IMR-90 (cell line): Measurements from ENCODE around the gene CROCC2. TPM values are rescaled to one million over a fixed set of nuclear protein-coding genes. Genes with fewer than 3 reads are reported as not detected.

Experiments
- ATAC-seq: fragments of 200-7000 bp; cut with Tn5 transposase; 2 replicates; pipeline ENCODE4 v1.9.1; 2020; ENCODE audit warnings: low read depth, mild to moderate bottlenecking, moderate library complexity
- BruUV-seq: library from RNA; stranded (reverse); fragments of 400-500 nt; replicated peaks from 2 replicates; lab custom pipeline; 2021; lab: Mats Ljungman, UMichigan
- CTCF ChIA-PET: fragments of 300-600 bp; formaldehyde crosslinking; extraction: SDS; loops from one replicate; lab custom pipeline; 2021; ENCODE audit warnings: antibody characterized with exemption; lab: Yijun Ruan, JAX
- POLR2A ChIA-PET: fragments of 300-600 bp; sonication (Branson Sonifier 250); formaldehyde crosslinking; loops from one replicate; lab custom pipeline; 2022; ENCODE audit warnings: antibody characterized with exemption; ENCODE audit not compliant: unreplicated experiment; lab: Charles Lee
- DNase-seq: peaks from one replicate; pipeline ENCODE4 v3.0.0; 2013
- H2AFZ ChIP-seq: replicated peaks from 2 replicates; pipeline ENCODE3; 2013; ENCODE audit warnings: low read length, mild to moderate bottlenecking; ENCODE audit not compliant: poor library complexity
- H2AK5ac ChIP-seq: 2 replicates; pipeline ENCODE4 v1.6.1; 2013; ENCODE audit warnings: low read depth, low read length, inconsistent platforms
- H2AK9ac ChIP-seq: replicated peaks from 2 replicates; pipeline ENCODE3; 2013; ENCODE audit warnings: mild to moderate bottlenecking, low read depth, low read length, moderate library complexity; ENCODE audit not compliant: poor library complexity
- H2BK120ac ChIP-seq: 2 replicates; pipeline ENCODE4 v1.6.1; 2013; ENCODE audit warnings: low read depth, low read length, inconsistent platforms
- H2BK15ac ChIP-seq: 3 replicates; pipeline ENCODE4 v1.6.1; 2013; ENCODE audit warnings: low read depth, low read length, inconsistent platforms
- H2BK20ac ChIP-seq: 2 replicates; pipeline ENCODE4 v1.6.1; 2013; ENCODE audit warnings: low read depth, mild to moderate bottlenecking, inconsistent platforms, low read length, moderate library complexity
- H2BK5ac ChIP-seq: 2 replicates; pipeline ENCODE4 v1.6.1; 2013; ENCODE audit warnings: mild to moderate bottlenecking, low read depth, low read length, inconsistent platforms; ENCODE audit not compliant: poor library complexity, severe bottlenecking
- H3K14ac ChIP-seq: replicated peaks from 2 replicates; pipeline ENCODE4 v1.6.1; 2013; ENCODE audit warnings: low read depth, low read length, inconsistent platforms
- H3K18ac ChIP-seq: 2 replicates; pipeline ENCODE4 v1.6.1; 2013; ENCODE audit warnings: low read depth, low read length, control low read depth
- H3K23ac ChIP-seq: 2 replicates; pipeline ENCODE4 v1.6.1; 2013; ENCODE audit warnings: low read depth, low read length, inconsistent platforms
- H3K27ac ChIP-seq: 2 replicates; pipeline ENCODE4 v1.5.1; 2013; ENCODE audit warnings: mild to moderate bottlenecking, control low read depth, low read length; ENCODE audit not compliant: insufficient read depth
- H3K27me3 ChIP-seq: 2 replicates; pipeline ENCODE4 v1.6.1; 2013; ENCODE audit warnings: low read length; ENCODE audit not compliant: control insufficient read depth, insufficient read depth
- H3K36me3 ChIP-seq: 2 replicates; pipeline ENCODE4 v1.6.1; 2013; ENCODE audit warnings: low read length, mixed read lengths; ENCODE audit not compliant: control insufficient read depth, insufficient read depth
- H3K4ac ChIP-seq: 2 replicates; pipeline ENCODE4 v1.6.1; 2013; ENCODE audit warnings: low read depth, low read length, inconsistent platforms
- H3K4me1 ChIP-seq: 2 replicates; pipeline ENCODE4 v1.6.1; 2013; ENCODE audit warnings: low read length, mixed read lengths; ENCODE audit not compliant: control insufficient read depth, insufficient read depth
- H3K4me2 ChIP-seq: 2 replicates; pipeline ENCODE4 v1.6.1; 2013; ENCODE audit warnings: low read depth, mild to moderate bottlenecking, control low read depth, low read length, moderate library complexity
- H3K4me3 ChIP-seq: 2 replicates; pipeline ENCODE4 v1.5.1; 2013; ENCODE audit warnings: low read depth, mild to moderate bottlenecking, control low read depth, low read length, moderate library complexity; ENCODE audit not compliant: insufficient read depth
- H3K56ac ChIP-seq: 2 replicates; pipeline ENCODE4 v1.6.1; 2013; ENCODE audit warnings: low read length, inconsistent platforms; ENCODE audit not compliant: insufficient read depth; ENCODE audit errors: extremely low read depth
- H3K79me1 ChIP-seq, 2 experiments: 2 replicates each; pipeline ENCODE4 v1.6.1; 2013; ENCODE audit warnings: low read length in 2 of 2, inconsistent platforms in 1 of 2, low read depth in 1 of 2
- H3K9ac ChIP-seq: 2 replicates; pipeline ENCODE4 v1.6.1; 2013; ENCODE audit warnings: low read depth, low read length, control low read depth
- H3K9me1 ChIP-seq: 2 replicates; pipeline ENCODE4 v1.6.1; 2013; ENCODE audit warnings: low read length, inconsistent platforms; ENCODE audit not compliant: insufficient read depth
- H3K9me3 ChIP-seq: 2 replicates; pipeline ENCODE4 v1.6.1; 2013; ENCODE audit warnings: low read length; ENCODE audit not compliant: control insufficient read depth, insufficient read depth
- H4K20me1 ChIP-seq: 2 replicates; pipeline ENCODE4 v1.6.1; 2013; ENCODE audit warnings: low read length, inconsistent platforms; ENCODE audit not compliant: insufficient read depth
- H4K5ac ChIP-seq: 2 replicates; pipeline ENCODE4 v1.6.1; 2013; ENCODE audit warnings: mild to moderate bottlenecking, low read depth, low read length, control low read depth
- H4K8ac ChIP-seq, 2 experiments: 2 replicates each; pipeline ENCODE4 v1.6.1; 2013; ENCODE audit warnings: low read depth in 2 of 2, low read length in 2 of 2, control low read depth in 1 of 2, inconsistent platforms in 1 of 2
- H4K91ac ChIP-seq: 2 replicates; pipeline ENCODE4 v1.6.1; 2013; ENCODE audit warnings: low read depth, low read length, inconsistent platforms; ENCODE audit not compliant: insufficient read depth
- BHLHE40 ChIP-seq: fragments of 150-350 bp; IDR thresholded peaks from 2 replicates; pipeline ENCODE4 v1.6.1; 2016; ENCODE audit warnings: mild to moderate bottlenecking, low read depth, low read length
- CEBPB ChIP-seq: IDR thresholded peaks from 2 replicates; pipeline ENCODE4 v1.6.1; 2012; ENCODE audit warnings: low read depth, low read length, improper control_type of control experiment
- CHD1 ChIP-seq: IDR thresholded peaks from 2 replicates; pipeline ENCODE4 v1.6.1; 2012; ENCODE audit warnings: low read depth, low read length, improper control_type of control experiment
- FOS ChIP-seq: fragments of 150-350 bp; IDR thresholded peaks from 2 replicates; pipeline ENCODE4 v1.6.1; 2016; ENCODE audit warnings: low read depth, low read length
- MAFK ChIP-seq: IDR thresholded peaks from 2 replicates; pipeline ENCODE4 v1.6.1; 2012; ENCODE audit warnings: low read depth, low read length, improper control_type of control experiment
- MAZ ChIP-seq: IDR thresholded peaks from 2 replicates; pipeline ENCODE4 v1.6.1; 2012; ENCODE audit warnings: low read depth, mild to moderate bottlenecking, low read length, improper control_type of control experiment, moderate library complexity, borderline replicate concordance
- MXI1 ChIP-seq: IDR thresholded peaks from 2 replicates; pipeline ENCODE4 v1.6.1; 2012; ENCODE audit warnings: low read depth, mild to moderate bottlenecking, low read length, moderate library complexity, borderline replicate concordance
- NFE2L2 ChIP-seq: fragments of 150-350 bp; IDR thresholded peaks from 2 replicates; pipeline ENCODE4 v1.6.1; 2016; ENCODE audit warnings: low read depth, mild to moderate bottlenecking, low read length
- POLR2A ChIP-seq: IDR thresholded peaks from 2 replicates; pipeline ENCODE4 v1.6.1; 2012; ENCODE audit warnings: mild to moderate bottlenecking, low read depth, low read length
- RAD21 ChIP-seq: IDR thresholded peaks from 2 replicates; pipeline ENCODE4 v1.6.1; 2012; ENCODE audit warnings: low read length, improper control_type of control experiment
- RCOR1 ChIP-seq: IDR thresholded peaks from 2 replicates; pipeline ENCODE4 v1.6.1; 2012; ENCODE audit warnings: mild to moderate bottlenecking, low read length, improper control_type of control experiment; ENCODE audit not compliant: insufficient replicate concordance
- RFX5 ChIP-seq: IDR thresholded peaks from 2 replicates; pipeline ENCODE4 v1.8.0; 2012; ENCODE audit warnings: low read depth, mild to moderate bottlenecking, low read length, moderate library complexity
- SMC3 ChIP-seq: fragments of 150-350 bp; IDR thresholded peaks from 2 replicates; pipeline ENCODE4 v1.6.1; 2016; ENCODE audit warnings: low read depth, mild to moderate bottlenecking, antibody characterized with exemption, low read length, moderate library complexity
- USF2 ChIP-seq: fragments of 150-350 bp; IDR thresholded peaks from 2 replicates; pipeline ENCODE4 v1.6.1; 2017; ENCODE audit warnings: mild to moderate bottlenecking, antibody characterized with exemption, low read length, low read depth
- WGBS, 2 experiments: methylation state at CpG; one replicate each; pipeline versions ENCODE4 v1.1.5 to v1.1.7; 2013; ENCODE audit warnings: missing lambda C conversion rate in 2 of 2; ENCODE audit not compliant: insufficient read length in 1 of 2; ENCODE audit errors: extremely low coverage in 2 of 2; 5-methylcytosine and 5-hydroxymethylcytosine counted together
- dilution Hi-C: fragments of 300-500 bp; cut with HindIII; formaldehyde crosslinking; loops from one replicate; pipeline ENCODE4 v1.14.3; 2018; ENCODE audit warnings: low sequenced_read_pairs; ENCODE audit not compliant: unreplicated experiment
- in situ Hi-C: fragments of 300-500 bp; cut with MboI; formaldehyde crosslinking; loops from 3 replicates; pipeline ENCODE4 v1.14.3; 2019; ENCODE audit warnings: low sequenced_read_pairs, inconsistent platforms, mixed read lengths
- intact Hi-C: fragments of 100-400 bp; cut with micrococcal nuclease; formaldehyde crosslinking; loops from 2 replicates; pipeline ENCODE4 v1.10.0; 2022
- polyA plus RNA-seq, 3 experiments: library from polyadenylated mRNA; depleted of rRNA; stranded (reverse); fragments of >200 nt; gene quantifications; 2 replicates each; pipeline ENCODE4 v1.2.3, GENCODE V29; 2012; ENCODE audit warnings: low replicate concordance in 1 of 3
- total RNA-seq: library from RNA; depleted of rRNA; stranded (reverse); fragments of >200 nt; gene quantifications from 2 replicates; pipeline ENCODE4 v1.2.3, GENCODE V29; 2012
- TF ChIP-seq, protein P1 (sequence below): conservative IDR thresholded peaks from 2 replicates; pipeline ENCODE4 v1.5.1; 2012; ENCODE audit warnings: mild to moderate bottlenecking, low read depth, low read length, improper control_type of control experiment
- TF ChIP-seq, protein P2 (sequence below): fragments of 150-350 bp; IDR thresholded peaks from 2 replicates; pipeline ENCODE4 v1.6.1; 2016; ENCODE audit warnings: low read depth, mild to moderate bottlenecking, low read length, moderate library complexity, borderline replicate concordance

CROCC2 gene
- total and polyA plus RNA-seq, 2 of the 4 experiments (the other 2 are of a cell fraction) = not detected

- no TSS peak for BruUV-seq
- ATAC-seq (no peak), DNase-seq (no peak)
- H4K20me1 ChIP-seq = no peaks in the 10 kb centered on the region
- H3K14ac ChIP-seq = no peak overlapping the region
- TF ChIP-seq SMC3 (no peak), RAD21 (no peak), CHD1 (no peak), MAZ (no peak), BHLHE40 (no peak), RCOR1 (no peak), FOS (no peak), RFX5 (no peak), CEBPB (no peak), MAFK (no peak), POLR2A (no peak), MXI1 (no peak), NFE2L2 (no peak), USF2 (no peak)
- TF ChIP-seq, protein P1, sequence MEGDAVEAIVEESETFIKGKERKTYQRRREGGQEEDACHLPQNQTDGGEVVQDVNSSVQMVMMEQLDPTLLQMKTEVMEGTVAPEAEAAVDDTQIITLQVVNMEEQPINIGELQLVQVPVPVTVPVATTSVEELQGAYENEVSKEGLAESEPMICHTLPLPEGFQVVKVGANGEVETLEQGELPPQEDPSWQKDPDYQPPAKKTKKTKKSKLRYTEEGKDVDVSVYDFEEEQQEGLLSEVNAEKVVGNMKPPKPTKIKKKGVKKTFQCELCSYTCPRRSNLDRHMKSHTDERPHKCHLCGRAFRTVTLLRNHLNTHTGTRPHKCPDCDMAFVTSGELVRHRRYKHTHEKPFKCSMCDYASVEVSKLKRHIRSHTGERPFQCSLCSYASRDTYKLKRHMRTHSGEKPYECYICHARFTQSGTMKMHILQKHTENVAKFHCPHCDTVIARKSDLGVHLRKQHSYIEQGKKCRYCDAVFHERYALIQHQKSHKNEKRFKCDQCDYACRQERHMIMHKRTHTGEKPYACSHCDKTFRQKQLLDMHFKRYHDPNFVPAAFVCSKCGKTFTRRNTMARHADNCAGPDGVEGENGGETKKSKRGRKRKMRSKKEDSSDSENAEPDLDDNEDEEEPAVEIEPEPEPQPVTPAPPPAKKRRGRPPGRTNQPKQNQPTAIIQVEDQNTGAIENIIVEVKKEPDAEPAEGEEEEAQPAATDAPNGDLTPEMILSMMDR = no peak
- TF ChIP-seq, protein P2, sequence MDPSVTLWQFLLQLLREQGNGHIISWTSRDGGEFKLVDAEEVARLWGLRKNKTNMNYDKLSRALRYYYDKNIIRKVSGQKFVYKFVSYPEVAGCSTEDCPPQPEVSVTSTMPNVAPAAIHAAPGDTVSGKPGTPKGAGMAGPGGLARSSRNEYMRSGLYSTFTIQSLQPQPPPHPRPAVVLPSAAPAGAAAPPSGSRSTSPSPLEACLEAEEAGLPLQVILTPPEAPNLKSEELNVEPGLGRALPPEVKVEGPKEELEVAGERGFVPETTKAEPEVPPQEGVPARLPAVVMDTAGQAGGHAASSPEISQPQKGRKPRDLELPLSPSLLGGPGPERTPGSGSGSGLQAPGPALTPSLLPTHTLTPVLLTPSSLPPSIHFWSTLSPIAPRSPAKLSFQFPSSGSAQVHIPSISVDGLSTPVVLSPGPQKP = no peak
- no peak overlapping the region for H3K27ac ChIP-seq
- no peaks in the 10 kb centered on the region for H3K79me1 ChIP-seq
- no peak overlapping the region for H2BK120ac ChIP-seq
- peaks cover 16% of the 10 kb centered on the region for H3K9me1 ChIP-seq
- no peak overlapping the region for H2AK5ac ChIP-seq
- no peak overlapping the region for H3K18ac ChIP-seq
- H3K23ac ChIP-seq = no peak overlapping the region
- no peaks in the 10 kb centered on the region for H3K36me3 ChIP-seq
- H4K8ac ChIP-seq = no peak overlapping the region
- CTCF ChIA-PET = no interaction called here
- no peak overlapping the region for H4K91ac ChIP-seq
- POLR2A ChIA-PET = no interaction called here
- no peak overlapping the region for H2BK20ac ChIP-seq
- H3K4me3 ChIP-seq = no peak overlapping the region
- intact Hi-C loops = no loop called here
- no peaks in the 10 kb centered on the region for H3K9me3 ChIP-seq
- H3K9ac ChIP-seq = no peak overlapping the region
- H3K4me1 ChIP-seq = peaks cover 27% of the 10 kb centered on the region
- H3K4me2 ChIP-seq = no peak overlapping the region
- H2AFZ ChIP-seq = no peak overlapping the region
- H3K56ac ChIP-seq = no peak overlapping the region
- H3K4ac ChIP-seq = no peak overlapping the region
- no peak overlapping the region for H4K5ac ChIP-seq
- 93% methylated on average over 8 of the region's 14 CpGs; no CpG with 5 or more reads in 1 of the 2 experiments for WGBS, 2 experiments
- H2AK9ac ChIP-seq = no peak overlapping the region
- H2BK5ac ChIP-seq = no peak overlapping the region
- in situ Hi-C loops = no loop called here
- dilution Hi-C loops = no loop called here
- H3K27me3 ChIP-seq = peaks cover 2% of the 10 kb centered on the region
- H2BK15ac ChIP-seq = no peak overlapping the region
These were observed 19.0 kb downstream of the CROCC2 start for GRCh38 chr2:240925191-240925567.
